Upper lobe of left lung (tissue), 4 donors: ENCODE measurements around the gene RUNX1.

ENCODE experiments used
- CTCF ChIP-seq, 6 experiments: fragments of 450-650 bp in 4 of 6; fragments of 200-600 bp in 2 of 6; sonication (generic) in 2 of 6; IDR thresholded peaks; one replicate each; pipeline ENCODE4 v1.5.1; 2016 to 2019; ENCODE audit warnings: antibody characterized with exemption in 6 of 6
- POLR2A ChIP-seq, 4 donors: fragments of 450-650 bp; IDR thresholded peaks; one replicate each; pipeline ENCODE4 v1.5.1; 2016 to 2017; ENCODE audit warnings: antibody characterized with exemption in 4 of 4, mild to moderate bottlenecking in 2 of 4
- POLR2AphosphoS5 ChIP-seq, 2 donors: sonication (generic); formaldehyde crosslinking; IDR thresholded peaks; one replicate each; pipeline ENCODE4 v1.5.1; 2017; ENCODE audit warnings: antibody characterized with exemption in 2 of 2

- TF ChIP-seq POLR2A (IDR thresholded peaks at IDR 0.05) (no peak), CTCF (IDR thresholded peaks at IDR 0.05) (no peak), POLR2AphosphoS5 (IDR thresholded peaks at IDR 0.05) (no peak)
Measured at GRCh38 chr21:35044128-35044527, 5.0 kb downstream of the RUNX1 start.
